ENCODE data around the gene CCDC150.
"Not testable (repeated sequence)": the region's sequence is repeated elsewhere in the genome, so short reads cannot be mapped to it uniquely, and the experiment has no call there.

The CCDC150 gene

GRCh38 chr2:196639180-196640030 lies at the start of gene CCDC150:
CCDC150 (plus strand) TSS chr2:196639715; CDS start chr2:196639767, 52 bp downstream.
- DNase-seq (ENCODE audit: low spot score) (peak; percentile 98), FAIRE-seq (peak; percentile 87)

- FAIRE-seq (no peak), DNase-seq (ENCODE audit: low spot score) (no peak)
These were observed 49.2 kb upstream of the CCDC150 start for GRCh38 chr2:196590286-196590685.

- FAIRE-seq (no peak), DNase-seq (ENCODE audit: low spot score) (no peak)
These were observed 48.5 kb upstream of the CCDC150 start for GRCh38 chr2:196591004-196591403.

- DNase-seq (ENCODE audit: low spot score), result no peak
- no peak for FAIRE-seq
These were observed 47.9 kb upstream of the CCDC150 start for GRCh38 chr2:196591621-196592022.

GRCh38 chr2:196592331-196592910 lies 47.1 kb upstream of the CCDC150 start:
- FAIRE-seq, result no peak
- peak; percentile 51 for DNase-seq (ENCODE audit: low spot score)

- peak; percentile 67 for DNase-seq (ENCODE audit: low spot score)
These were observed 46.3 kb upstream of the CCDC150 start, which contains the start of gene HECW2 for GRCh38 chr2:196592911-196593881. HECW2 (minus strand) TSS chr2:196593554.

GRCh38 chr2:196594158-196594557 lies 45.4 kb upstream of the CCDC150 start:
- DNase-seq (ENCODE audit: low spot score) (no peak), FAIRE-seq (no peak)

More at GRCh38 chr2:196592911-196593881, 46.3 kb upstream of the CCDC150 start, which contains the start of gene HECW2:
- peak; percentile 66 for FAIRE-seq

- DNase-seq (ENCODE audit: low spot score), result no peak
- FAIRE-seq, result no peak
These were observed 42.0 kb upstream of the CCDC150 start for GRCh38 chr2:196597531-196597930.

DNA sequence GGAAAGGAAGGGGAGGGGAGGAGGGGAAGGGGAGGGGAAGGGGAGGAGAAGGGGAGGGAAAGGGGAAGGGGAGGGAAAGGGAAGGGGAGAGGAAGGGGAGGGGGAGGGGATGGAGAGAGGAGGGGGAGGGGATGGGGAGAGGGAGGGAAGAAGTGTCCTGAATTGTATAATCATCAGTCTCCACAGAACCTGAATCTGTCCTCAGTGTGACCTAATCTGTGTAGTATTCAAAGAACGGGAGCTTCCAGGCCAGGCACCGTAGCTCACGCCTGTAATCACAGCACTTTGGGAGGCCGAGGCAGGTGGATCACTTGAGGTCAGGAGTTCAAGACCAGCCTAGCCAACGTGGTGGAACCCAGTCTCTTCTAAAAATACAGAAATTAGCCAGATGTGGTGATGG lies 41.1 kb upstream of the CCDC150 start:
- FAIRE-seq, result no peak
- DNase-seq (ENCODE audit: low spot score), result no peak

DNA sequence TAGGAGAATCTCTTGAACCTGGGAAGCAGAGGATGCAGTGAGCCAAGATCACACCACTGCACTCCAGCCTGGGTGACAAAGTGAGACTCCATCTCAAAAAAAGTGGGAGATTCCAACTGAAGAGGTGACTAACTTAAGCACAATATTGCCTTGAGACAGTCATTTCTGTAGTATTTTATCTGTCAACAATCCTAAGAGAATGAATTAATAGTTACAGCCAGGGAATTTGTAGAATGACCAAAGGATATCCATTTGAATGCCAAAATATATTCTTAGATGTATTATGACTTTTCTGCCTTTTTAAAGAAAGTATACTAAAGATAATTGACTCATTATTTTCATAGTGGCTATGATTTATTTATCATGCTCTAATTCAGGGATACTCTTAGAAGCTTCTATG lies 40.7 kb upstream of the CCDC150 start:
- DNase-seq (ENCODE audit: low spot score), result no peak
- no peak for FAIRE-seq

DNA sequence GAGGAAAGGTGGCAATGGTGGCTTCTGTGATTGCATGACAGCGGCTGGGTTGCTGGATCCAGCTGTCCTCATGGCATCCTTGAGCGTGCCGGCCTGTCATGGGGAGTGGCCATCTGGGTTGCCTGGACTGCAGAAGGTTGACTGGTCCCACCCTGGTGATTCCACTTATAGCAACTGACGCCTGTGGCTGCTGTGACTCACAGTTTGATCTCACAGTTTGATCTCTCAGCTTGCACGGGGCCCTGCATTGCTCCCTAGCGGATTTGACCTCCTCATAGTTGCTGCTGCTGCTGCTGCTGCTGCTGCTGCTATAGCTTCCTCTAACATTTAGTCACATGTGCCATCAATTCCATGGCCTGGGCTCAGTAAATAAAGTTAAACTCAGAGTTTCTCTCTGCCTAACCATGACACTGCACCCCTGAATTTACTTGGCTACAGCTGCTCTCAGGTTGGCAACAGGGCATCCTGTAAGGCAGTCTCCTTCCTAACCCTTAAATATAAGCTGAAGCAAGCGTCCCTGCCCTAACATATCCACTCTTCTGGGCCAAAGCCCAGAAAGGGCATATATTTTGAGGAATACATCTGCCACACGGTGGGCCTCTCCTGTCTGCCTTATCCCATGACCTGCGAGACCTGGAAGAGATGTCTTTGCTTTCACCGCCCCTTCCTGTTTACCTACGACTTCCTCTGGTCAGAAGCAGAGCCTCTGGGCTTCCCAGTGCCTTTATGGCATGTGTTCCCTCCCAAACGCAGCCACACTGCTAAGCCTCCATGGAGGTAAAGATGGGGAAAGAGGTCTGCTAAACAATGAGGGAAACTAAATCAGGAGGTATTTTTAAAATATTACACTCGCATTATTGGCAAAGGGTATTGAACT lies 37.8 kb upstream of the CCDC150 start:
- peak; percentile 81 for DNase-seq (ENCODE audit: low spot score)
- FAIRE-seq, result peak; percentile 79

GRCh38 chr2:196604196-196604595 lies 35.3 kb upstream of the CCDC150 start:
- DNase-seq (ENCODE audit: low spot score) (no peak), FAIRE-seq (no peak)

DNA sequence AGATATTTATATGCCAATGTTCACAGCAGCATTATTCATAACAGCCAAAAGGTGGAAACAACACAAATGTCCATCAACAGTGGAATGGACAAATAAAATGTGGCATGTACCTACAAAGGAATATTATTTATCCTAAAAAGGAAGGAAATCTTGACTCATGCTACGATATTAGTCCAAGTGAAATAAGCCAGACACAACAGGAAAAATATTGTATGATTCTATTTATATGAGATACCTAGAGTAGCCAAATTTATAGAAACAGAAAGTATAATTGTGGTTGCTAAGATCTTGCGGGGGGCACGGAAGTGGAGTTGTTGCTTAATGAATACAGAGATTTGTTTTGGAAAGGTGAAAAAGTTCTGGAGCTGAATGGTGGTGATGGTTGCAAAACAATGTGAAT lies 33.0 kb upstream of the CCDC150 start:
- FAIRE-seq, result no peak

DNA sequence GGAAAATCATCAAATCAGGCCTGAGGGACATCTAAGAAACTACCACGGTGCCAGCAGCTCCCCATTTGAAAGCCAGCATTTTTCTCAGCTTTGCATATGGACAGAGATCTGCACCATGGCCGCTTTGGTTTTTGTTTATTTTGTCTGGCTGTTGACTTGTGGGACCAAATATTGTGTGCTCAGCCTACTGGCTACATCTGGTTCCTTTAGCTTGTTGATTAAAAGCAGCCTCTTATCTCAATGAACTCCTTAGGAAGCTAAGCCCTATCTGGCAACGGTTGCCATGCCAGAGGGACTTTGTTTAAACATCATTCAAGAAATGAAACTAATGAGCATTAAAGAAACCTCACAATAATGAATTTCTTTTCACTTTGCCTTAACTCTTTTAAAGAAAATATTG lies 32.4 kb upstream of the CCDC150 start:
- FAIRE-seq (no peak), DNase-seq (ENCODE audit: low spot score) (no peak)

More for the DNA sequence above, 33.0 kb upstream of the CCDC150 start:
- DNase-seq (ENCODE audit: low spot score), result no peak

- DNase-seq (ENCODE audit: low spot score); FAIRE-seq: not testable (repeated sequence)
These were observed 31.6 kb upstream of the CCDC150 start for GRCh38 chr2:196607896-196608295.

- FAIRE-seq (no peak), DNase-seq (ENCODE audit: low spot score) (no peak)
These were observed 29.7 kb upstream of the CCDC150 start for GRCh38 chr2:196609806-196610205.

- DNase-seq (ENCODE audit: low spot score), result no peak
- FAIRE-seq, result no peak
These were observed 28.7 kb upstream of the CCDC150 start for GRCh38 chr2:196610796-196611195.

DNA sequence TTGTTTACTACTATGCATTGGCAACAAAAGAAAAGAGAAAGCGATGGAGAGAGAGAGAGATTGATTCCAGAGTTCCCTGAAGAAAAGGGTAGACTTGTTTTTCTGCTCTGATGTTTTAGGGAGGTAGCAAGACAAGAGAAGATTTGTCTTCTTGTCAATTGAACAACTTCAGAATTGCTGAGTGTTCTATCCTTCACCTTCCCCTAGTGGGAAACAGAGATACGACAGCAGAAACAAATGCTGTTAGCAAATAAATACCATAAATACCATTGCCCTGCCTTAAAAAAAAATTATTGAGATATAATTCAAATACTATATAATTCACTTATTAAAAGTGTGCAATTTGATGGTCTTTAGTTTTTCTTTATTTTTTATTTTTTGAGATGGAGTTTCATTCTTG lies 26.2 kb upstream of the CCDC150 start:
- no peak for DNase-seq (ENCODE audit: low spot score)

GRCh38 chr2:196617430-196617829 lies 22.1 kb upstream of the CCDC150 start:
- FAIRE-seq (no peak), DNase-seq (ENCODE audit: low spot score) (no peak)

More for the DNA sequence above, 26.2 kb upstream of the CCDC150 start:
- no peak for FAIRE-seq

DNA sequence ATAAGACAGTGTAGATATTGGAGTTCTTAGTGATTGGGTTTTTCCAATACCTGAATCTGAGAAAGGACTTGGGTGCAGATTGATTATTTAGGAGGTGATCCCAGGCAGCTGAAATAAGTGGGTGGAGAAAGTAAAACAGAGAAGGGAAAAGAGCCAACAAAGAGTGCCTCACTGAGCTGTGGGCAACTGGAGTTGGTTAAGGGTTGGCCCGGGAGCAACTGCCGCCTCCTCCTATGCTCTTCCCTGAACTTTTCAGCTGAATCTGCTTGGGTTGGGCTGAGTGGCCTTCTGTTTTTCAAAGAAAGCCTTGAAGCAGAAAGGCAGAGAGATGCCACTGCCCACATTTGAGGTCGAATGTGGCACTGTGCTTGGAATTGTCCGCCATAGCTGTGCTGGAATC lies 20.9 kb upstream of the CCDC150 start:
- DNase-seq (ENCODE audit: low spot score) (no peak), FAIRE-seq (no peak)

Measured in urothelium cell line (cell line).